Effector memory CD4-positive, alpha-beta T cell (primary cell): Measurements from ENCODE around the gene GLDN.

ENCODE experiments used
- DNase-seq, 3 donors: peaks; one replicate each; pipeline ENCODE4 v3.0.0-alpha.2; 2020
- H3K27ac ChIP-seq: 2 replicates; pipeline ENCODE4 v1.7.0; 2013; ENCODE audit warnings: mild to moderate bottlenecking, low read length, moderate library complexity; ENCODE audit not compliant: insufficient read depth, poor library complexity, severe bottlenecking
- H3K27me3 ChIP-seq: replicated peaks from 2 replicates; pipeline ENCODE4 v1.7.0; 2013; ENCODE audit warnings: mild to moderate bottlenecking, low read length; ENCODE audit not compliant: insufficient read depth, control insufficient read depth, poor library complexity, severe bottlenecking
- H3K36me3 ChIP-seq: 2 replicates; pipeline ENCODE4 v1.7.0; 2013; ENCODE audit warnings: mild to moderate bottlenecking, low read length, moderate library complexity; ENCODE audit not compliant: control insufficient read depth, insufficient read depth
- H3K4me1 ChIP-seq: 2 replicates; pipeline ENCODE4 v1.7.0; 2013; ENCODE audit warnings: low read length, mild to moderate bottlenecking; ENCODE audit not compliant: control insufficient read depth, insufficient read depth, poor library complexity, severe bottlenecking
- H3K4me3 ChIP-seq: 2 replicates; pipeline ENCODE4 v1.7.0; 2013; ENCODE audit warnings: low read length, low read depth, mild to moderate bottlenecking; ENCODE audit not compliant: insufficient read depth, poor library complexity, severe bottlenecking
- H3K9me3 ChIP-seq: 2 replicates; pipeline ENCODE4 v1.7.0; 2013; ENCODE audit warnings: mild to moderate bottlenecking, low read length, moderate library complexity; ENCODE audit not compliant: control insufficient read depth

Gene GLDN

GRCh38 chr15:51368307-51368706 lies 26.9 kb downstream of the GLDN start:
- Histone ChIP-seq H3K4me3 (no peak overlapping the region), H3K27me3 (no peaks in the 10 kb centered on the region), H3K36me3 (no peaks in the 10 kb centered on the region), H3K9me3 (no peaks in the 10 kb centered on the region), H3K27ac (no peak overlapping the region), H3K4me1 (no peaks in the 10 kb centered on the region)
- DNase-seq = no peak

GRCh38 chr15:51368751-51369450 lies 27.4 kb downstream of the GLDN start:
- H3K4me3 ChIP-seq = no peak overlapping the region
- no peaks in the 10 kb centered on the region for H3K27me3 ChIP-seq
- no peaks in the 10 kb centered on the region for H3K4me1 ChIP-seq
- H3K9me3 ChIP-seq = no peaks in the 10 kb centered on the region
- H3K36me3 ChIP-seq = no peaks in the 10 kb centered on the region
- DNase-seq = no peak
- H3K27ac ChIP-seq = no peak overlapping the region

GRCh38 chr15:51369451-51369761 lies 28.0 kb downstream of the GLDN start:
- no peak for DNase-seq
- Histone ChIP-seq H3K4me3 (no peak overlapping the region), H3K4me1 (no peaks in the 10 kb centered on the region), H3K36me3 (no peaks in the 10 kb centered on the region), H3K27me3 (no peaks in the 10 kb centered on the region), H3K27ac (no peak overlapping the region), H3K9me3 (no peaks in the 10 kb centered on the region)

DNA sequence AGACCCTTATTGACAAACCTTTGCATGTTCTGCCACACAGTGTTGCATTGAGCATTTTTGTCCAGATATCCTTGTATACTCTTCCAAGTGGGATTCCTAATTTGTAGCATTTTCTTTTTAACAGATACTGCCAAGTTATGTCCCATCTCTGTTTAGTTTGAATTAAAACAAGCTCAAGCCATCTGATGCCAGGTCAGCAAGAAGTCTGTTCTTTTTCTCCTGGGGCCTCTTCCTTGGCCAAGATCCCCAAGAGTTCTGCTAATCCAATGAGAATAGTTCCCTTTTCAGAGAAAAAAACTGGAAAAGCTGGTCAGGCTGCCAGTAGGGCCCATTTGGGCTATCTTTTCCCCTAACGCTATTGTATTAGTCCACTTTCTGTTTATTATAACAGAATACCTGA lies 29.8 kb downstream of the GLDN start:
- DNase-seq = no peak
- H3K27me3 ChIP-seq = no peaks in the 10 kb centered on the region
- no peak overlapping the region for H3K4me3 ChIP-seq
- H3K36me3 ChIP-seq = no peaks in the 10 kb centered on the region
- H3K4me1 ChIP-seq = no peaks in the 10 kb centered on the region
- no peak overlapping the region for H3K27ac ChIP-seq
- H3K9me3 ChIP-seq = no peaks in the 10 kb centered on the region

GRCh38 chr15:51374131-51374530 lies 32.7 kb downstream of the GLDN start:
- H3K27me3 ChIP-seq = no peaks in the 10 kb centered on the region
- DNase-seq = no peak
- no peak overlapping the region for H3K27ac ChIP-seq
- H3K4me3 ChIP-seq = no peak overlapping the region
- no peaks in the 10 kb centered on the region for H3K36me3 ChIP-seq
- H3K4me1 ChIP-seq = no peaks in the 10 kb centered on the region
- H3K9me3 ChIP-seq = no peaks in the 10 kb centered on the region

GRCh38 chr15:51375966-51376640 lies 34.6 kb downstream of the GLDN start:
- H3K27me3 ChIP-seq = no peaks in the 10 kb centered on the region
- no peaks in the 10 kb centered on the region for H3K4me1 ChIP-seq
- no peak overlapping the region for H3K27ac ChIP-seq
- H3K36me3 ChIP-seq = no peaks in the 10 kb centered on the region
- no peak overlapping the region for H3K4me3 ChIP-seq
- no peak for DNase-seq
- no peaks in the 10 kb centered on the region for H3K9me3 ChIP-seq

DNA sequence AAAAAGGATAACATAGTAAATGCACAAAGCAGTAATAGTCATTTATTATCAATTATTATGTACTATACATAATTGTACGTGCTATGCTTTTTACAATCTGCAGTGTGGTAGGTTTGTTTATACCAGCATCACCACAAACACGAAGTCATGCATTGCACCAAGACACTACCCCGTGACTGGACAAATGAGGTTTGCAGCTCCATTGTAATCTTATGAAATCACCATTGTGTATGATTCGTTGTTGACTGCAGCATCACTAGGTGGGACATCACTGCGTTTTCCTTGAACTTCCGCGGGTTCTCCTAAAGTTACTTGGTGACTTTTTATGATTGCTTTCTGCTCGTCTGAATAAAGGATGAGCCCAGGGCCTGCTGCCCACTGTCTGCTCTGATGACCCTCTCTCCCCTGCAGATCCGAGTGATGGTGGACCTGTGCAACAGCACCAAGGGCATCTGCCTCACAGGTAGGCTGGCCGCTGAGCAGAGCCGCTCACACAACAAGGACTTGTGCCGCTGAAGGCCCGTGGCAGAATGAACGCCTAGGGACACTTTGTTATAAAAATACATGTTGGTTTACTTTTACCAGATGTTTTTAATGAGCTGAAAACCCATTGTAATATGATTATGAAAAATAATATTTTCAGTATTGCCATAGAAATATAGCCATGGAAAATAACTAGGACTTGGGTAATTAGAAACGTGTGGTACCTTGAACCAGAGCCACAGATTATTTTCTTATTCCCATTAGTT lies 35.8 kb downstream of the GLDN start:
- no peak for DNase-seq
- H3K36me3 ChIP-seq = no peaks in the 10 kb centered on the region
- no peaks in the 10 kb centered on the region for H3K9me3 ChIP-seq
- H3K4me1 ChIP-seq = no peaks in the 10 kb centered on the region
- H3K27me3 ChIP-seq = no peaks in the 10 kb centered on the region
- no peak overlapping the region for H3K27ac ChIP-seq
- H3K4me3 ChIP-seq = no peak overlapping the region

- no peak overlapping the region for H3K27ac ChIP-seq
- no peaks in the 10 kb centered on the region for H3K4me1 ChIP-seq
- H3K36me3 ChIP-seq = no peaks in the 10 kb centered on the region
- no peaks in the 10 kb centered on the region for H3K9me3 ChIP-seq
- H3K4me3 ChIP-seq = no peak overlapping the region
- DNase-seq = no peak
- no peaks in the 10 kb centered on the region for H3K27me3 ChIP-seq
Observed at GRCh38 chr15:51378406-51378805, 37.0 kb downstream of the GLDN start.

- no peaks in the 10 kb centered on the region for H3K36me3 ChIP-seq
- no peaks in the 10 kb centered on the region for H3K9me3 ChIP-seq
- H3K4me1 ChIP-seq = no peaks in the 10 kb centered on the region
- no peak overlapping the region for H3K27ac ChIP-seq
- H3K27me3 ChIP-seq = peaks cover 2% of the 10 kb centered on the region
- no peak for DNase-seq
- H3K4me3 ChIP-seq = no peak overlapping the region
Observed at GRCh38 chr15:51379390-51379789, 37.9 kb downstream of the GLDN start.
